GM15510 (cell line): ENCODE data around the gene APOOL.

Source experiments
- POLR2A ChIP-seq: IDR thresholded peaks from 3 replicates; pipeline ENCODE4 v1.6.1; 2011; ENCODE audit warnings: borderline replicate concordance; ENCODE audit not compliant: insufficient read length; ENCODE audit errors: extremely low read depth

APOOL gene

GRCh38 chrX:85003655-85004244 is at the start of gene APOOL:
Gene APOOL (plus strand): TSS chrX:85003877. CDS start chrX:85003913, 36 bp downstream.
- TF ChIP-seq POLR2A, result peak; percentile 28

GRCh38 chrX:84956304-84956703 is 47.4 kb upstream of the APOOL start:
- no peak for TF ChIP-seq POLR2A

- TF ChIP-seq POLR2A, result no peak
Observed at GRCh38 chrX:84974803-84975202, 28.9 kb upstream of the APOOL start.

- TF ChIP-seq POLR2A, result no peak
Observed at GRCh38 chrX:84993150-84993549, 10.5 kb upstream of the APOOL start.

GRCh38 chrX:85001344-85001743 is 2.3 kb upstream of the APOOL start:
- no peak for TF ChIP-seq POLR2A

GRCh38 chrX:85004255-85004654 is 578 bp downstream of the APOOL start:
- no peak for TF ChIP-seq POLR2A

- TF ChIP-seq POLR2A, result no peak
Observed at GRCh38 chrX:85012098-85012497, 8.4 kb downstream of the APOOL start.

GRCh38 chrX:85017721-85018120 is 14.0 kb downstream of the APOOL start:
- no peak for TF ChIP-seq POLR2A

- no peak for TF ChIP-seq POLR2A
Observed at GRCh38 chrX:85018471-85018870, 14.8 kb downstream of the APOOL start.

- no peak for TF ChIP-seq POLR2A
Observed at GRCh38 chrX:85020216-85020615, 16.5 kb downstream of the APOOL start.

- no peak for TF ChIP-seq POLR2A
Observed at GRCh38 chrX:85024044-85024443, 20.4 kb downstream of the APOOL start.

- TF ChIP-seq POLR2A, result no peak
Observed at GRCh38 chrX:85024562-85024961, 20.9 kb downstream of the APOOL start.

GRCh38 chrX:85026170-85026569 is 22.5 kb downstream of the APOOL start:
- no peak for TF ChIP-seq POLR2A

GRCh38 chrX:85029043-85029442 is 25.4 kb downstream of the APOOL start:
- no peak for TF ChIP-seq POLR2A

- no peak for TF ChIP-seq POLR2A
Observed at GRCh38 chrX:85031505-85031904, 27.8 kb downstream of the APOOL start.

- no peak for TF ChIP-seq POLR2A
Observed at GRCh38 chrX:85037114-85037513, 33.4 kb downstream of the APOOL start.

- TF ChIP-seq POLR2A, result no peak
Observed at GRCh38 chrX:85051627-85052026, 48.0 kb downstream of the APOOL start.
